Type B pancreatic cell (in vitro differentiated cells): ENCODE measurements around the gene ZSCAN1. TPM values are rescaled to one million over a fixed set of nuclear protein-coding genes. Genes with fewer than 3 reads are reported as not detected.

Experiments used
- DNase-seq: peaks from one replicate; pipeline ENCODE4 v3.0.0; 2021; ENCODE audit warnings: mixed read lengths; ENCODE audit not compliant: unreplicated experiment; ENCODE audit errors: extremely low spot score
- H3K27ac Mint-ChIP-seq: 2 replicates; pipeline ENCODE4 v1.8.0; 2021; ENCODE audit warnings: mild to moderate bottlenecking, mixed read lengths
- H3K27me3 Mint-ChIP-seq: 2 replicates; pipeline ENCODE4 v1.8.0; 2021; ENCODE audit warnings: mixed read lengths
- H3K36me3 Mint-ChIP-seq: 2 replicates; pipeline ENCODE4 v1.8.0; 2021; ENCODE audit warnings: mixed read lengths
- H3K4me1 Mint-ChIP-seq: one replicate; pipeline ENCODE4 v1.8.0; 2021; ENCODE audit warnings: mixed read lengths; ENCODE audit not compliant: unreplicated experiment
- H3K4me3 Mint-ChIP-seq: 2 replicates; pipeline ENCODE4 v1.8.0; 2021; ENCODE audit warnings: mild to moderate bottlenecking, mixed read lengths
- H3K9me3 Mint-ChIP-seq: 2 replicates; pipeline ENCODE4 v1.8.0; 2021; ENCODE audit warnings: mixed read lengths
- total RNA-seq: library from RNA; stranded (reverse); gene quantifications from 2 replicates; pipeline ENCODE4 v1.2.1, GENCODE V29; 2021; ENCODE audit warnings: low replicate concordance
- TF ChIP-seq, protein P1 (sequence below): fragments of 200-600 bp; sonication (generic); conservative IDR thresholded peaks from 2 replicates; pipeline ENCODE4 v1.5.0; 2021; ENCODE audit warnings: antibody characterized with exemption, mild to moderate bottlenecking

Gene ZSCAN1
- total RNA-seq, 1 donor from 2014 or later, result 1.9 TPM

GRCh38 chr19:58035863-58036262, 2.0 kb downstream of the ZSCAN1 start:
- Mint-ChIP-seq H3K27ac (no peak overlapping the region), H3K27me3 (no peaks in the 10 kb centered on the region)

GRCh38 chr19:58037927-58038687, 4.3 kb downstream of the ZSCAN1 start:
- peaks cover 9% of the 10 kb centered on the region for H3K36me3 Mint-ChIP-seq
- TF ChIP-seq, protein P1, sequence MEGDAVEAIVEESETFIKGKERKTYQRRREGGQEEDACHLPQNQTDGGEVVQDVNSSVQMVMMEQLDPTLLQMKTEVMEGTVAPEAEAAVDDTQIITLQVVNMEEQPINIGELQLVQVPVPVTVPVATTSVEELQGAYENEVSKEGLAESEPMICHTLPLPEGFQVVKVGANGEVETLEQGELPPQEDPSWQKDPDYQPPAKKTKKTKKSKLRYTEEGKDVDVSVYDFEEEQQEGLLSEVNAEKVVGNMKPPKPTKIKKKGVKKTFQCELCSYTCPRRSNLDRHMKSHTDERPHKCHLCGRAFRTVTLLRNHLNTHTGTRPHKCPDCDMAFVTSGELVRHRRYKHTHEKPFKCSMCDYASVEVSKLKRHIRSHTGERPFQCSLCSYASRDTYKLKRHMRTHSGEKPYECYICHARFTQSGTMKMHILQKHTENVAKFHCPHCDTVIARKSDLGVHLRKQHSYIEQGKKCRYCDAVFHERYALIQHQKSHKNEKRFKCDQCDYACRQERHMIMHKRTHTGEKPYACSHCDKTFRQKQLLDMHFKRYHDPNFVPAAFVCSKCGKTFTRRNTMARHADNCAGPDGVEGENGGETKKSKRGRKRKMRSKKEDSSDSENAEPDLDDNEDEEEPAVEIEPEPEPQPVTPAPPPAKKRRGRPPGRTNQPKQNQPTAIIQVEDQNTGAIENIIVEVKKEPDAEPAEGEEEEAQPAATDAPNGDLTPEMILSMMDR, result no peak
- no peaks in the 10 kb centered on the region for H3K27me3 Mint-ChIP-seq
- no peak overlapping the region for H3K27ac Mint-ChIP-seq
- DNase-seq, result no peak
- H3K4me3 Mint-ChIP-seq, result peak overlapping the region; percentile 61
- peaks cover 3% of the 10 kb centered on the region for H3K4me1 Mint-ChIP-seq
- peaks cover 6% of the 10 kb centered on the region for H3K9me3 Mint-ChIP-seq

More at GRCh38 chr19:58035863-58036262, 2.0 kb downstream of the ZSCAN1 start:
- no peak for DNase-seq
- Mint-ChIP-seq H3K4me1 (peaks cover 3% of the 10 kb centered on the region), H3K9me3 (peaks cover 6% of the 10 kb centered on the region), H3K36me3 (peaks cover 9% of the 10 kb centered on the region), H3K4me3 (peak overlapping the region; percentile 57)
- TF ChIP-seq, protein P1, result no peak

GRCh38 chr19:58038688-58039204, 4.9 kb downstream of the ZSCAN1 start:
- H3K4me1 Mint-ChIP-seq, result peaks cover 3% of the 10 kb centered on the region
- DNase-seq, result no peak
- H3K27ac Mint-ChIP-seq, result no peak overlapping the region
- no peak overlapping the region for H3K4me3 Mint-ChIP-seq
- no peaks in the 10 kb centered on the region for H3K27me3 Mint-ChIP-seq
- peaks cover 9% of the 10 kb centered on the region for H3K36me3 Mint-ChIP-seq
- TF ChIP-seq, protein P1, result no peak
- peaks cover 6% of the 10 kb centered on the region for H3K9me3 Mint-ChIP-seq

- DNase-seq, result no peak
- H3K4me1 Mint-ChIP-seq, result peaks cover 3% of the 10 kb centered on the region
- peaks cover 3% of the 10 kb centered on the region for H3K36me3 Mint-ChIP-seq
- no peaks in the 10 kb centered on the region for H3K27me3 Mint-ChIP-seq
- no peak overlapping the region for H3K4me3 Mint-ChIP-seq
- TF ChIP-seq, protein P1, result no peak
- H3K27ac Mint-ChIP-seq, result no peak overlapping the region
- no peaks in the 10 kb centered on the region for H3K9me3 Mint-ChIP-seq
These were observed 7.1 kb downstream of the ZSCAN1 start for GRCh38 chr19:58040751-58041525.

GRCh38 chr19:58042495-58043340, 8.9 kb downstream of the ZSCAN1 start:
- Mint-ChIP-seq H3K36me3 (no peaks in the 10 kb centered on the region), H3K4me1 (peaks cover 3% of the 10 kb centered on the region), H3K27ac (no peak overlapping the region), H3K9me3 (peaks cover 5% of the 10 kb centered on the region), H3K4me3 (no peak overlapping the region), H3K27me3 (no peaks in the 10 kb centered on the region)
- TF ChIP-seq, protein P1, result no peak
- no peak for DNase-seq
